Nephron (organoid): ENCODE results near the gene NOL4L.

ENCODE experiments used
- H3K27ac Mint-ChIP-seq, 3 experiments: 2 replicates each; pipeline ENCODE4 v1.8.0; 2020; ENCODE audit warnings: mixed read lengths in 3 of 3, mild to moderate bottlenecking in 2 of 3, moderate library complexity in 1 of 3
- H3K27me3 Mint-ChIP-seq: 2 replicates; pipeline ENCODE4 v1.8.0; 2021; ENCODE audit warnings: low read depth, mild to moderate bottlenecking, moderate library complexity, mixed read lengths
- H3K36me3 Mint-ChIP-seq: 2 replicates; pipeline ENCODE4 v1.8.0; 2020; ENCODE audit warnings: low read depth, mixed read lengths
- H3K4me1 Mint-ChIP-seq: 2 replicates; pipeline ENCODE4 v1.8.0; 2020; ENCODE audit warnings: mixed read lengths
- H3K4me3 Mint-ChIP-seq, 3 experiments: 2 replicates each; pipeline ENCODE4 v1.8.0; 2020; ENCODE audit warnings: mild to moderate bottlenecking in 3 of 3, mixed read lengths in 3 of 3, moderate library complexity in 2 of 3
- H3K9me3 Mint-ChIP-seq: 2 replicates; pipeline ENCODE4 v1.8.0; 2020; ENCODE audit warnings: mixed read lengths
- CTCF ChIP-seq, 3 experiments: fragments of 200-600 bp; sonication (generic); IDR thresholded peaks; one replicate each; pipeline ENCODE4 v1.5.0; 2021; ENCODE audit warnings: antibody characterized with exemption in 3 of 3; ENCODE audit not compliant: unreplicated experiment in 3 of 3

The NOL4L gene

GRCh38 chr20:32433311-32434021, 151.7 kb downstream of the NOL4L start:
- Mint-ChIP-seq H3K36me3 (peaks cover 75% of the 10 kb centered on the region), H3K4me3 (no peak overlapping the region), H3K4me1 (no peaks in the 10 kb centered on the region), H3K27ac (no peak overlapping the region), H3K27me3 (no peaks in the 10 kb centered on the region), H3K9me3 (no peaks in the 10 kb centered on the region)
- TF ChIP-seq CTCF (IDR thresholded peaks at IDR 0.05; ENCODE audit: unreplicated experiment in 3 of 3), result no peak

- H3K36me3 Mint-ChIP-seq, result peaks cover 79% of the 10 kb centered on the region
- no peaks in the 10 kb centered on the region for H3K27me3 Mint-ChIP-seq
- TF ChIP-seq CTCF (IDR thresholded peaks at IDR 0.05; ENCODE audit: unreplicated experiment in 3 of 3), result no peak
- H3K4me1 Mint-ChIP-seq, result no peaks in the 10 kb centered on the region
- H3K27ac Mint-ChIP-seq, result no peak overlapping the region
- no peaks in the 10 kb centered on the region for H3K9me3 Mint-ChIP-seq
- no peak overlapping the region for H3K4me3 Mint-ChIP-seq
Measured at GRCh38 chr20:32432277-32432676, 152.9 kb downstream of the NOL4L start.

GRCh38 chr20:32431457-32431856, 153.7 kb downstream of the NOL4L start:
- no peaks in the 10 kb centered on the region for H3K27me3 Mint-ChIP-seq
- H3K4me1 Mint-ChIP-seq, result no peaks in the 10 kb centered on the region
- H3K4me3 Mint-ChIP-seq, result no peak overlapping the region
- no peak overlapping the region for H3K27ac Mint-ChIP-seq
- no peak for TF ChIP-seq CTCF (IDR thresholded peaks at IDR 0.05; ENCODE audit: unreplicated experiment in 3 of 3)
- H3K9me3 Mint-ChIP-seq, result no peaks in the 10 kb centered on the region
- peaks cover 74% of the 10 kb centered on the region for H3K36me3 Mint-ChIP-seq

- Mint-ChIP-seq H3K9me3 (no peaks in the 10 kb centered on the region), H3K4me1 (no peaks in the 10 kb centered on the region), H3K27me3 (no peaks in the 10 kb centered on the region), H3K4me3 (no peak overlapping the region), H3K36me3 (peaks cover 76% of the 10 kb centered on the region), H3K27ac (no peak overlapping the region)
- no peak for TF ChIP-seq CTCF (IDR thresholded peaks at IDR 0.05; ENCODE audit: unreplicated experiment in 3 of 3)
Measured at GRCh38 chr20:32429745-32430360, 155.3 kb downstream of the NOL4L start.

GRCh38 chr20:32429343-32429742, 155.8 kb downstream of the NOL4L start:
- H3K4me1 Mint-ChIP-seq, result no peaks in the 10 kb centered on the region
- H3K36me3 Mint-ChIP-seq, result peaks cover 76% of the 10 kb centered on the region
- no peak overlapping the region for H3K4me3 Mint-ChIP-seq
- no peaks in the 10 kb centered on the region for H3K9me3 Mint-ChIP-seq
- TF ChIP-seq CTCF (IDR thresholded peaks at IDR 0.05; ENCODE audit: unreplicated experiment in 3 of 3), result no peak
- no peaks in the 10 kb centered on the region for H3K27me3 Mint-ChIP-seq
- no peak overlapping the region for H3K27ac Mint-ChIP-seq

GRCh38 chr20:32427996-32428395, 157.1 kb downstream of the NOL4L start:
- peak overlapping the region in 1 of 3 experiments; percentile 32 for H3K27ac Mint-ChIP-seq
- no peaks in the 10 kb centered on the region for H3K4me1 Mint-ChIP-seq
- H3K27me3 Mint-ChIP-seq, result no peaks in the 10 kb centered on the region
- H3K36me3 Mint-ChIP-seq, result peaks cover 62% of the 10 kb centered on the region
- no peak for TF ChIP-seq CTCF (IDR thresholded peaks at IDR 0.05; ENCODE audit: unreplicated experiment in 3 of 3)
- no peak overlapping the region for H3K4me3 Mint-ChIP-seq
- no peaks in the 10 kb centered on the region for H3K9me3 Mint-ChIP-seq
